Chondrocyte (in vitro differentiated cells): ENCODE data around the gene APC. TPM values are rescaled to one million over a fixed set of nuclear protein-coding genes. Genes with fewer than 3 reads are reported as not detected.

ENCODE experiments used
- DNase-seq: peaks from one replicate; pipeline ENCODE4 v3.0.0; 2021; ENCODE audit warnings: mixed read lengths, low spot score
- H3K27ac Mint-ChIP-seq: one replicate; pipeline ENCODE4 v1.8.0; 2021; ENCODE audit warnings: mild to moderate bottlenecking, moderate library complexity, mixed read lengths; ENCODE audit not compliant: unreplicated experiment
- H3K27me3 Mint-ChIP-seq: 2 replicates; pipeline ENCODE4 v1.8.0; 2021; ENCODE audit warnings: low read depth, mixed read lengths
- H3K36me3 Mint-ChIP-seq: 2 replicates; pipeline ENCODE4 v1.8.0; 2021; ENCODE audit warnings: low read depth, mixed read lengths
- H3K4me1 Mint-ChIP-seq: 2 replicates; pipeline ENCODE4 v1.8.0; 2021; ENCODE audit warnings: low read depth, mild to moderate bottlenecking, mixed read lengths
- H3K4me3 Mint-ChIP-seq: one replicate; pipeline ENCODE4 v1.8.0; 2021; ENCODE audit warnings: mild to moderate bottlenecking, moderate library complexity, mixed read lengths; ENCODE audit not compliant: unreplicated experiment
- H3K9me3 Mint-ChIP-seq: 2 replicates; pipeline ENCODE4 v1.8.0; 2021; ENCODE audit warnings: low read depth, mixed read lengths
- CTCF ChIP-seq: fragments of 200-600 bp; sonication (generic); IDR thresholded peaks from 2 replicates; pipeline ENCODE4 v1.5.0; 2021; ENCODE audit warnings: antibody characterized with exemption, mild to moderate bottlenecking, moderate library complexity
- total RNA-seq: library from RNA; stranded (reverse); gene quantifications from 3 replicates; pipeline ENCODE4 v1.2.1, GENCODE V29; 2021

The APC gene
- total RNA-seq, 1 donor from 2014 or later, result 48.7 TPM

GRCh38 chr5:112833971-112834370 lies 96.3 kb downstream of the APC start:
- peaks cover 38% of the 10 kb centered on the region for H3K36me3 Mint-ChIP-seq
- H3K27ac Mint-ChIP-seq, result no peak overlapping the region
- no peak for DNase-seq

GRCh38 chr5:112844489-112844888 lies 106.8 kb downstream of the APC start:
- Mint-ChIP-seq H3K9me3 (no peaks in the 10 kb centered on the region), H3K27ac (no peak overlapping the region), H3K4me1 (peaks cover 5% of the 10 kb centered on the region), H3K4me3 (no peak overlapping the region), H3K27me3 (no peaks in the 10 kb centered on the region), H3K36me3 (peaks cover 21% of the 10 kb centered on the region)
- no peak for TF ChIP-seq CTCF
- no peak for DNase-seq

More at GRCh38 chr5:112833971-112834370, 96.3 kb downstream of the APC start:
- TF ChIP-seq CTCF, result no peak
- Mint-ChIP-seq H3K4me3 (no peak overlapping the region), H3K27me3 (no peaks in the 10 kb centered on the region), H3K9me3 (no peaks in the 10 kb centered on the region), H3K4me1 (no peaks in the 10 kb centered on the region)

- H3K4me1 Mint-ChIP-seq, result peaks cover 5% of the 10 kb centered on the region
- no peak for TF ChIP-seq CTCF
- H3K27me3 Mint-ChIP-seq, result no peaks in the 10 kb centered on the region
- peaks cover 9% of the 10 kb centered on the region for H3K36me3 Mint-ChIP-seq
- no peak for DNase-seq
- no peak overlapping the region for H3K4me3 Mint-ChIP-seq
- no peaks in the 10 kb centered on the region for H3K9me3 Mint-ChIP-seq
- H3K27ac Mint-ChIP-seq, result no peak overlapping the region
Observed at GRCh38 chr5:112846556-112846955, 108.9 kb downstream of the APC start.

- no peak overlapping the region for H3K27ac Mint-ChIP-seq
- DNase-seq, result no peak
- H3K4me1 Mint-ChIP-seq, result peaks cover 5% of the 10 kb centered on the region
- H3K36me3 Mint-ChIP-seq, result peaks cover 9% of the 10 kb centered on the region
- TF ChIP-seq CTCF, result no peak
- no peak overlapping the region for H3K4me3 Mint-ChIP-seq
- no peaks in the 10 kb centered on the region for H3K9me3 Mint-ChIP-seq
- no peaks in the 10 kb centered on the region for H3K27me3 Mint-ChIP-seq
Observed at GRCh38 chr5:112847306-112847705, 109.6 kb downstream of the APC start.

GRCh38 chr5:112848116-112848811 lies 110.6 kb downstream of the APC start:
- peak; percentile 85 for TF ChIP-seq CTCF
- H3K4me3 Mint-ChIP-seq, result no peak overlapping the region
- peaks cover 5% of the 10 kb centered on the region for H3K36me3 Mint-ChIP-seq
- no peak for DNase-seq
- H3K4me1 Mint-ChIP-seq, result peaks cover 5% of the 10 kb centered on the region
- peak overlapping the region; percentile 71 for H3K27ac Mint-ChIP-seq
- no peaks in the 10 kb centered on the region for H3K9me3 Mint-ChIP-seq
- H3K27me3 Mint-ChIP-seq, result no peaks in the 10 kb centered on the region
